Measurements from ENCODE around the gene CMIP.

CMIP gene

DNA sequence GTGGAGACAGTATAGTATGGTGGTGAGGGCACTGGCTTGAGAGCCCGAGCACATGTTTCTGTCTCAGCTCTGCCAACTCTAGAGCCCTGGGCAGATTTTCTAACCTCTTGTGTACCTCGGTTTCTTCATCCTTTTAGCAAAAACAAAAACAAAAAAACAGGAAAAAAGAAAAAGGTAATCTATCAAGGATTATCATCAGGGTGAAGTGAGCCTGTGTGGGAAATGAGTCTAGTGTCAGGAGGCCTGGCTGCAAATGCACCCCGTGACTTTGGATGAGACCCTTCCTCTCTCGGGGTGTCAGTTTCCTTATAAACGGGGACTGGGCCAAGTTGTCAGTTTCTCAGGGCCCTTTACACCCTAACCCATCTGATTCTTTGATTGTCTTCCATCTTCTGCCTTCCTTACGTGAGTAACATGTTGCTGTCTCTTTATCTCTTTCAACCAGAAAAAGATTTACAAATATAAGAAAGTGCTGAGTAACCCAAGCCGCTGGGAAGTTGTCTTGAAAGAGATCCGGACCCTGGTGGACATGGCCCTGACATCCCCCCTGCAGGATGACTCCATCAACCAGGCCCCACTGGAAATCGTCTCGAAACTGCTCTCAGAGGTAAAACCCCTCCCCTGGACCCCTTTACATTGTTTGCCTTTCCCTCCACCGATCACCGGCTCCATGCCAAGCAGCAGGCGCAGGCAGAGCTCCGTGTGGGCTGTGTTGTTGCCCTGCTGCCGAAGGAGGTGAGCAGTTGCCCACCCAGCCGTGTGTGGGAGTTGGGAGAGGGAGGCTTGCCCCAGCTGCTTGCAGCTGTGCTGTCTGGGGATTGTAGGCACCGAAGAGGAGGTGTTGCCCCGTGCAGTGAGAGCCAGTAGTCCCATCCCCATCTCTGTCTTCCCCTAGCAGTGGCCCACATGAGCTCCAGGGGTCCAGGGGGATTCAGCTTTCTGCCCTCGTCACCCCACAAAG is 207.4 kb downstream of the CMIP start:
- TF ChIP-seq, protein P1, sequence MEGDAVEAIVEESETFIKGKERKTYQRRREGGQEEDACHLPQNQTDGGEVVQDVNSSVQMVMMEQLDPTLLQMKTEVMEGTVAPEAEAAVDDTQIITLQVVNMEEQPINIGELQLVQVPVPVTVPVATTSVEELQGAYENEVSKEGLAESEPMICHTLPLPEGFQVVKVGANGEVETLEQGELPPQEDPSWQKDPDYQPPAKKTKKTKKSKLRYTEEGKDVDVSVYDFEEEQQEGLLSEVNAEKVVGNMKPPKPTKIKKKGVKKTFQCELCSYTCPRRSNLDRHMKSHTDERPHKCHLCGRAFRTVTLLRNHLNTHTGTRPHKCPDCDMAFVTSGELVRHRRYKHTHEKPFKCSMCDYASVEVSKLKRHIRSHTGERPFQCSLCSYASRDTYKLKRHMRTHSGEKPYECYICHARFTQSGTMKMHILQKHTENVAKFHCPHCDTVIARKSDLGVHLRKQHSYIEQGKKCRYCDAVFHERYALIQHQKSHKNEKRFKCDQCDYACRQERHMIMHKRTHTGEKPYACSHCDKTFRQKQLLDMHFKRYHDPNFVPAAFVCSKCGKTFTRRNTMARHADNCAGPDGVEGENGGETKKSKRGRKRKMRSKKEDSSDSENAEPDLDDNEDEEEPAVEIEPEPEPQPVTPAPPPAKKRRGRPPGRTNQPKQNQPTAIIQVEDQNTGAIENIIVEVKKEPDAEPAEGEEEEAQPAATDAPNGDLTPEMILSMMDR (IDR thresholded peaks at IDR 0.05; ENCODE audit: low read depth, low read length) = no peak
- no peak overlapping the region for H3K4me3 ChIP-seq (ENCODE audit: low read depth, low read length)

DNA sequence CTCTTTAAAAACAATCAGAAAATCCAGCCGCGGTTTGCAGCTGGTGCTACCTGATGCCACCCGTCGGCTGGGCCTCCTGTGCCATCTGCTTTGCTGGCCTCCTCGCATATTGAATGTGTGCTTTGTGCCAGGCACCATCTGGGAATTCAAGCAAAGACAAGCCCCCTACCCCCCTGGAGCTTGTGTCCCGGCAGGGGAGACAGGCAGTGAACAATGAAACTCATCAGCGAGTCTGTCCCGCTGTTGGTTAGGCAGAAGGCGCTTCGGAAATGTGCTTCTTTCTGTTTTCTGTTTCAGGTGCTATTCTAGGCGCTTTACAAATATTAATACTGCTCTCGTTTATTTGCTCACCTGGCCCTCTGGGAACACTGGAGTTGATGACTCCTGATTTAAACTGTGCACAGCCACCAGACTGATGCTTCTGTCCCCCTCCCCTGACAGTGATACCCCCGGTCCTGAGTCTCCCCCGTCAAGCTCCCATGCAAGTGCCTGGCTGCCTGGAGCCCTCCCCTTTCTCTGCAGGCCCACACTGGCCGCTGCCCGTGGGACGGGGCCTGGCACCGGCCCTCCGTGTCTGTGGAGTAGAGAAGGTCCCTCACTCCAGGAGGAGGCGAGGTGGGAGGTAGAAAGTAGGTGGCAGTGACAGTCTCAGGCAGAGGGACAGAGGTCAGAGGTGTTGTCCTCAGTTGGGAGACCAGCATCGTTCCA is 208.3 kb downstream of the CMIP start:
- TF ChIP-seq, protein P1 (IDR thresholded peaks at IDR 0.05; ENCODE audit: low read depth, low read length) = no peak
- no peak overlapping the region for H3K4me3 ChIP-seq (ENCODE audit: low read depth, low read length)

DNA sequence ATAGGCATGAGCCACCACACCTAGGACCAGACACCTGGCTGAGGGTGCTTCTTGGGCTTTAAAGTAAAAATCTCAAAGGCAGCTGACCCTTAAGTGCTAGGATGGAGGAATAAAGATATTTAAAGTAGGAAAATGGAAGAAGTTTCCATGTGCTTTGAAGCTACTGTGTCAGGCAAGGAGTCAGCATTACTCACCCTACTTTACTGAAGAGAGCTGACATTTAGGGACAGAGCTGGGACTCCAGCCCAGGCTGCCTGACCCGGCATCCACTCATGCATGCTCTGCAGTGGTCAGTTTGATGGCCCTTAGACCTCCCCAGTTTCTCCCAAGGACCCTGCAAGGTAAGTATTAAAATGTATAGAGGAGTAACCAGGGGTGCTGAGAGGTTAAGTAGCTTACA is 209.7 kb downstream of the CMIP start:
- no peak overlapping the region for H3K4me3 ChIP-seq (ENCODE audit: low read depth, low read length)
- TF ChIP-seq, protein P1 (IDR thresholded peaks at IDR 0.05; ENCODE audit: low read depth, low read length) = no peak

DNA sequence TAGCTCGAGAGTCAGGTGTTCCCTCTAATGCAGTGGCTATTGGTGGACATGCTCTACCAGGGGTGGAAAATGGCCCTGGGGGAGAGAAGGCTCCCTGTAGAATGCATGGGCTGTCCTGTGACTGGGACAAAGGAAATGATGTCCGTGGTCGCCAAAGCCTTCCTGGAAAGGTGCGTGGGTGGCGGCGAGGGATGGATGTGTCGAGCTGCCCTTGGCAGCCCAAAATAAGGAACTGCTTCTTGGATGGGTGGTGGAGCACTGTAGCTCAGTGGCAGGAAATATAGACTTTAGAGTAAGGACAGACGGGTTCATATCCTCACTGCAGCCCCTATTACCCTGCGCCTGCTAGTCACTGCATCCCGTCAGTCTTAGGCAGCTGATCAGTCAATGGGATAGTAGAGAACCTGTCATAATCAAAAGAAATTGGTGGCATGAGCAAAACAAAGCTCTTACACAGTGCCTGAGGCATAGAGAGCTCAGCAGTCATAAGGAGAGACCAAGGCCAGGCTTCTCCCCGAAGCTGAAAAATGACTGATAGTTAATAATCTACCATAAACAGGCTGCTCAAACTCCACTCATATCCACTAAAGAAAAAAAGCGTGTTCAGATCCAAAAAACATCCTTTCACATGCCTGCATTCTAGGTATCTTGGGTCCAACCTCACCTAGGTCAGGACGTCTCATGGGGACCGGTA is 211.0 kb downstream of the CMIP start:
- no peak overlapping the region for H3K4me3 ChIP-seq (ENCODE audit: low read depth, low read length)
- TF ChIP-seq, protein P1 (IDR thresholded peaks at IDR 0.05; ENCODE audit: low read depth, low read length) = no peak

DNA sequence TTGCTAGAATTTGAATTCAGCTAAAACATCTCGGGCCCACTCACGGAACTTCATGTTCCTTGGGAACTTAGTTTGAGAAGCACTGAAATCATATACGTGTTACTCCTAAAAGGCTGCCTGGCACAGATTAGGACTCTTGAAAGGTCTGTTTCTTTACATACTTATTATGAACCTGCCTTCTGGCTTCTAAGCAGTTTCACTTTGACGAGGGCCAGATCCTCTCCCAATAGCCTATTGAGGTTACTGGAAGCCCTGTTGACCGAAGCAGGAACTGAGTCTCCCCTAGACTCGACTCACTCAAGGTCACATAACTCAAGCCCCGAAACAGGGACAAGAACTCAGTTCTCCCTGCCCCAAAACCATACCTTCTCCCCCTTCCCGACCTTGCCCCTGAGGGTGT is 212.6 kb downstream of the CMIP start:
- TF ChIP-seq, protein P1 (IDR thresholded peaks at IDR 0.05; ENCODE audit: low read depth, low read length) = no peak
- no peak overlapping the region for H3K4me3 ChIP-seq (ENCODE audit: low read depth, low read length)

DNA sequence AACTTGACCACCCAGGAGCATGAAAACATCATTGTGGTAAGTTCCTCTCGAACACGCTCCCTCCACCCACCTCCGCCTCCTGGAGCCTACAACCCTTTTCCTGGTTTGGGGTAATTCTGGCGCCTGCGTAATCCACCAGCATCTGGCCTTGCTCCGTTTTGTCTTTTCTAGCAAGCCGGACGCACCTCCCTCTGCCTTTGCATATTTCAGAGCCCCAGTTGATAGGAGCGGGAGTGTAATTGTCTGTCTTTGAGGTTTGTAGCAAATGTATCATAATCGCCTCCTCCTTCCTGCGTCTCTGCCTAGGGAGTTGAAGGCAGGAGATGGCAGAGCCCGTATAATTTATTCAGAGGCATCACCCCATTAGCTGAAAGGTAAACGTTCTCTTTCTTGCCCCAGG is 213.2 kb downstream of the CMIP start:
- H3K4me3 ChIP-seq (ENCODE audit: low read depth, low read length) = no peak overlapping the region
- TF ChIP-seq, protein P1 (IDR thresholded peaks at IDR 0.05; ENCODE audit: low read depth, low read length) = no peak
